Trophoblast cell (in vitro differentiated cells and primary cell): Measurements from ENCODE around the gene CTIF.

Source experiments
- DNase-seq, 2 donors: peaks; one replicate each; pipeline ENCODE4 v3.0.0-alpha.2; 2016
- H2AFZ ChIP-seq: 2 replicates; pipeline ENCODE4 v1.6.1; 2013; ENCODE audit warnings: low read length, moderate library complexity, mild to moderate bottlenecking; ENCODE audit not compliant: insufficient read depth, poor library complexity
- H2AK5ac ChIP-seq: 2 replicates; pipeline ENCODE4 v1.6.1; 2013; ENCODE audit warnings: mild to moderate bottlenecking, low read length
- H2BK120ac ChIP-seq: 2 replicates; pipeline ENCODE4 v1.6.1; 2013; ENCODE audit warnings: low read length, mild to moderate bottlenecking, moderate library complexity; ENCODE audit not compliant: insufficient read depth, poor library complexity
- H2BK12ac ChIP-seq: 2 replicates; pipeline ENCODE4 v1.6.1; 2013; ENCODE audit warnings: mild to moderate bottlenecking, low read length, moderate library complexity
- H2BK5ac ChIP-seq: 2 replicates; pipeline ENCODE4 v1.6.1; 2013; ENCODE audit warnings: low read length, low read depth, moderate library complexity, mild to moderate bottlenecking; ENCODE audit not compliant: poor library complexity
- H3K14ac ChIP-seq: 2 replicates; pipeline ENCODE4 v1.6.1; 2013; ENCODE audit warnings: mild to moderate bottlenecking, low read length
- H3K18ac ChIP-seq: 2 replicates; pipeline ENCODE4 v1.6.1; 2013; ENCODE audit warnings: mild to moderate bottlenecking, low read length
- H3K23ac ChIP-seq: 2 replicates; pipeline ENCODE4 v1.6.1; 2013; ENCODE audit warnings: low read length
- H3K27ac ChIP-seq: 2 replicates; pipeline ENCODE4 v1.5.1; 2013; ENCODE audit warnings: low read depth, mild to moderate bottlenecking, inconsistent platforms, low read length, moderate library complexity
- H3K27me3 ChIP-seq: 2 replicates; pipeline ENCODE4 v1.6.1; 2013; ENCODE audit warnings: inconsistent platforms, mild to moderate bottlenecking, low read length, moderate library complexity; ENCODE audit not compliant: insufficient read depth
- H3K36me3 ChIP-seq, 2 experiments: 1 replicate in 1 of 2; 2 replicates in 1 of 2; pipeline ENCODE4 v1.6.1; 2013; ENCODE audit warnings: low read length in 2 of 2, mild to moderate bottlenecking in 2 of 2, moderate library complexity in 1 of 2; ENCODE audit not compliant: insufficient read depth in 2 of 2, control insufficient read depth in 1 of 2
- H3K4ac ChIP-seq: 2 replicates; pipeline ENCODE4 v1.6.1; 2013; ENCODE audit warnings: low read depth, mild to moderate bottlenecking, low read length, moderate library complexity
- H3K4me1 ChIP-seq, 2 experiments: 1 replicate in 1 of 2; 2 replicates in 1 of 2; pipeline ENCODE4 v1.6.1; 2013; ENCODE audit warnings: low read length in 2 of 2, mild to moderate bottlenecking in 2 of 2, moderate library complexity in 1 of 2; ENCODE audit not compliant: insufficient read depth in 2 of 2, control insufficient read depth in 1 of 2
- H3K4me2 ChIP-seq: 2 replicates; pipeline ENCODE4 v1.6.1; 2013; ENCODE audit warnings: inconsistent platforms, mild to moderate bottlenecking, low read length, moderate library complexity
- H3K4me3 ChIP-seq: 2 replicates; pipeline ENCODE4 v1.5.1; 2013; ENCODE audit warnings: mild to moderate bottlenecking, low read depth, low read length, inconsistent platforms
- H3K79me1 ChIP-seq: one replicate; pipeline ENCODE4 v1.6.1; 2013; ENCODE audit warnings: low read length
- H3K79me2 ChIP-seq: 2 replicates; pipeline ENCODE4 v1.6.1; 2013; ENCODE audit warnings: low read length, mild to moderate bottlenecking; ENCODE audit not compliant: control insufficient read depth, insufficient read depth, poor library complexity
- H3K9ac ChIP-seq: 2 replicates; pipeline ENCODE4 v1.6.1; 2013; ENCODE audit warnings: mild to moderate bottlenecking, low read length
- H3K9me3 ChIP-seq: 2 replicates; pipeline ENCODE4 v1.6.1; 2013; ENCODE audit warnings: low read depth, mild to moderate bottlenecking, control low read depth, inconsistent platforms, low read length; ENCODE audit not compliant: insufficient read depth
- H4K12ac ChIP-seq: 2 replicates; pipeline ENCODE4 v1.6.1; 2013; ENCODE audit warnings: low read depth, mild to moderate bottlenecking, low read length, moderate library complexity
- H4K8ac ChIP-seq: 2 replicates; pipeline ENCODE4 v1.6.1; 2013; ENCODE audit warnings: low read depth, mild to moderate bottlenecking, low read length, moderate library complexity
- H4K91ac ChIP-seq: one replicate; pipeline ENCODE4 v1.6.1; 2013; ENCODE audit warnings: low read depth, mild to moderate bottlenecking, low read length, moderate library complexity
- WGBS: extraction: QIAGEN DNeasy Blood & Tissue Kit; methylation state at CpG from one replicate; pipeline ENCODE4 v1.1.7; 2013; ENCODE audit warnings: missing lambda C conversion rate; ENCODE audit not compliant: insufficient read length, insufficient coverage; ENCODE audit errors: extremely low coverage; 5-methylcytosine and 5-hydroxymethylcytosine counted together

CTIF gene

GRCh38 chr18:48597110-48597509 lies 58.3 kb downstream of the CTIF start:
- no peak overlapping the region for H3K14ac ChIP-seq

GRCh38 chr18:48597671-48598070 lies 58.8 kb downstream of the CTIF start:
- no CpG with 5 or more reads among the region's 3 CpGs for WGBS

More at GRCh38 chr18:48597110-48597509, 58.3 kb downstream of the CTIF start:
- H4K91ac ChIP-seq, result no peak overlapping the region
- no peak overlapping the region for H3K4me2 ChIP-seq
- H2BK12ac ChIP-seq, result no peak overlapping the region
- H3K18ac ChIP-seq, result no peak overlapping the region
- no CpG with 5 or more reads among the region's 5 CpGs for WGBS
- no peak overlapping the region for H3K9ac ChIP-seq
- H3K79me1 ChIP-seq, result no peaks in the 10 kb centered on the region
- H2AK5ac ChIP-seq, result no peak overlapping the region
- no peaks in the 10 kb centered on the region for H3K27me3 ChIP-seq
- no peak overlapping the region for H3K27ac ChIP-seq
- peaks cover 0 to 3% of the 10 kb centered on the region in 2 experiments for H3K36me3 ChIP-seq
- H4K8ac ChIP-seq, result no peak overlapping the region
- H2BK5ac ChIP-seq, result no peak overlapping the region
- DNase-seq, result no peak
- H3K4ac ChIP-seq, result no peak overlapping the region
- H4K12ac ChIP-seq, result no peak overlapping the region
- no peak overlapping the region for H2AFZ ChIP-seq
- peaks cover 14 to 19% of the 10 kb centered on the region in 2 experiments for H3K4me1 ChIP-seq
- H3K4me3 ChIP-seq, result no peak overlapping the region
- no peak overlapping the region for H3K23ac ChIP-seq
- no peak overlapping the region for H2BK120ac ChIP-seq
- H3K9me3 ChIP-seq, result peaks cover 2% of the 10 kb centered on the region
- H3K79me2 ChIP-seq, result no peaks in the 10 kb centered on the region

GRCh38 chr18:48599391-48599790 lies 60.6 kb downstream of the CTIF start:
- peak overlapping the region; percentile 42 for H3K18ac ChIP-seq
- no peak overlapping the region for H2AK5ac ChIP-seq

More at GRCh38 chr18:48597671-48598070, 58.8 kb downstream of the CTIF start:
- Histone ChIP-seq H3K23ac (no peak overlapping the region), H2BK5ac (no peak overlapping the region), H3K4me3 (no peak overlapping the region), H3K27ac (no peak overlapping the region), H3K4ac (no peak overlapping the region), H3K9me3 (peaks cover 2% of the 10 kb centered on the region), H2BK12ac (no peak overlapping the region), H3K27me3 (no peaks in the 10 kb centered on the region), H3K9ac (no peak overlapping the region), H3K4me1 (peaks cover 14 to 19% of the 10 kb centered on the region in 2 experiments), H2AFZ (no peak overlapping the region), H3K18ac (no peak overlapping the region), H3K4me2 (no peak overlapping the region), H3K14ac (no peak overlapping the region), H2AK5ac (no peak overlapping the region), H4K8ac (no peak overlapping the region), H3K79me2 (no peaks in the 10 kb centered on the region), H4K91ac (no peak overlapping the region), H4K12ac (no peak overlapping the region), H3K79me1 (no peaks in the 10 kb centered on the region), H2BK120ac (no peak overlapping the region), H3K36me3 (peaks cover 0 to 3% of the 10 kb centered on the region in 2 experiments)
- no peak for DNase-seq

GRCh38 chr18:48600046-48600445 lies 61.2 kb downstream of the CTIF start:
- Histone ChIP-seq H3K14ac (no peak overlapping the region), H2BK120ac (no peak overlapping the region), H3K9ac (no peak overlapping the region), H2AFZ (no peak overlapping the region), H3K4me2 (no peak overlapping the region), H4K91ac (no peak overlapping the region), H3K23ac (no peak overlapping the region), H3K27me3 (no peaks in the 10 kb centered on the region), H3K36me3 (peaks cover 0 to 3% of the 10 kb centered on the region in 2 experiments), H2AK5ac (no peak overlapping the region), H3K18ac (no peak overlapping the region), H2BK5ac (no peak overlapping the region), H3K4ac (no peak overlapping the region), H2BK12ac (no peak overlapping the region), H3K79me1 (no peaks in the 10 kb centered on the region), H3K27ac (no peak overlapping the region), H4K12ac (no peak overlapping the region), H3K4me3 (no peak overlapping the region), H3K9me3 (peaks cover 2% of the 10 kb centered on the region), H4K8ac (no peak overlapping the region), H3K79me2 (no peaks in the 10 kb centered on the region), H3K4me1 (peaks cover 9 to 10% of the 10 kb centered on the region in 2 experiments)
- no CpG with 5 or more reads among the region's 6 CpGs for WGBS
- DNase-seq, result no peak

More at GRCh38 chr18:48599391-48599790, 60.6 kb downstream of the CTIF start:
- Histone ChIP-seq H3K79me1 (no peaks in the 10 kb centered on the region), H2BK12ac (no peak overlapping the region), H3K9ac (no peak overlapping the region), H3K4me2 (no peak overlapping the region), H3K9me3 (peaks cover 2% of the 10 kb centered on the region), H3K79me2 (no peaks in the 10 kb centered on the region), H4K12ac (no peak overlapping the region), H3K4ac (no peak overlapping the region), H3K4me1 (peaks cover 14 to 15% of the 10 kb centered on the region in 2 experiments), H3K36me3 (peaks cover 0 to 3% of the 10 kb centered on the region in 2 experiments), H2AFZ (no peak overlapping the region), H3K27me3 (no peaks in the 10 kb centered on the region), H3K14ac (no peak overlapping the region), H2BK120ac (no peak overlapping the region), H2BK5ac (no peak overlapping the region), H4K8ac (no peak overlapping the region), H3K4me3 (no peak overlapping the region), H3K27ac (no peak overlapping the region), H3K23ac (no peak overlapping the region), H4K91ac (no peak overlapping the region)
- no CpG with 5 or more reads among the region's 4 CpGs for whole genome bisulfite sequencing
- DNase-seq, result no peak
